22Rv1 (cell line): Measurements from ENCODE around the gene TXK.

Source experiments
- H3K27ac ChIP-seq: fragments of 450-650 bp; 2 replicates; pipeline ENCODE4 v1.5.1; 2017
- ZFX ChIP-seq: fragments of 450-650 bp; IDR thresholded peaks from 2 replicates; pipeline ENCODE4 v1.6.1; 2017; ENCODE audit warnings: antibody characterized with exemption, borderline replicate concordance
- TF ChIP-seq, protein P1 (sequence below): fragments of 450-650 bp; IDR thresholded peaks from 2 replicates; pipeline ENCODE4 v1.5.1; 2017; ENCODE audit warnings: mild to moderate bottlenecking

TXK gene

DNA sequence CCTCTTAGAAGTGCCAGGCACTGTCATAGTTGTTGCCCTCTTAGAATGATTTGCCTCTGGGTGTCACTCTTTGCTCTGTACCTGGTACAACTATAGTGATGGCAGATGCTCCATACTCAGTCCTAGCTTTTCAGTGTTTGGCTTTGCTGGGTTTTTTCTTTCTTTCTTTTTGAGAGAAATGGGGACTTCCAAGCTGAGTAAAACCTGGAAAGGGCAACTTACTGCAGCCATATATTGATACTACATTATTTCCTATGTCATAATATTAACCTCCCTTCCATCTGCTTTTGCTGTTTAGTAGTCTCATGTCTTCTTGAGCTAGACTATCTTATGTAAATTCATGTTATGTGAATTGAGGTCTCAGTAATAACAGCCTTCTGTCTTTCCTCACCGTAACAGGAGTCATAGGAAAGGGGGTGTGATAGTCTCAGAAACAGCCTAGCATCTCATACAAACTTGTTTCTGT lies 68.4 kb downstream of the TXK start:
- TF ChIP-seq, protein P1, sequence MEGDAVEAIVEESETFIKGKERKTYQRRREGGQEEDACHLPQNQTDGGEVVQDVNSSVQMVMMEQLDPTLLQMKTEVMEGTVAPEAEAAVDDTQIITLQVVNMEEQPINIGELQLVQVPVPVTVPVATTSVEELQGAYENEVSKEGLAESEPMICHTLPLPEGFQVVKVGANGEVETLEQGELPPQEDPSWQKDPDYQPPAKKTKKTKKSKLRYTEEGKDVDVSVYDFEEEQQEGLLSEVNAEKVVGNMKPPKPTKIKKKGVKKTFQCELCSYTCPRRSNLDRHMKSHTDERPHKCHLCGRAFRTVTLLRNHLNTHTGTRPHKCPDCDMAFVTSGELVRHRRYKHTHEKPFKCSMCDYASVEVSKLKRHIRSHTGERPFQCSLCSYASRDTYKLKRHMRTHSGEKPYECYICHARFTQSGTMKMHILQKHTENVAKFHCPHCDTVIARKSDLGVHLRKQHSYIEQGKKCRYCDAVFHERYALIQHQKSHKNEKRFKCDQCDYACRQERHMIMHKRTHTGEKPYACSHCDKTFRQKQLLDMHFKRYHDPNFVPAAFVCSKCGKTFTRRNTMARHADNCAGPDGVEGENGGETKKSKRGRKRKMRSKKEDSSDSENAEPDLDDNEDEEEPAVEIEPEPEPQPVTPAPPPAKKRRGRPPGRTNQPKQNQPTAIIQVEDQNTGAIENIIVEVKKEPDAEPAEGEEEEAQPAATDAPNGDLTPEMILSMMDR: no peak
- no peak for TF ChIP-seq ZFX
- H3K27ac ChIP-seq: no peak overlapping the region

DNA sequence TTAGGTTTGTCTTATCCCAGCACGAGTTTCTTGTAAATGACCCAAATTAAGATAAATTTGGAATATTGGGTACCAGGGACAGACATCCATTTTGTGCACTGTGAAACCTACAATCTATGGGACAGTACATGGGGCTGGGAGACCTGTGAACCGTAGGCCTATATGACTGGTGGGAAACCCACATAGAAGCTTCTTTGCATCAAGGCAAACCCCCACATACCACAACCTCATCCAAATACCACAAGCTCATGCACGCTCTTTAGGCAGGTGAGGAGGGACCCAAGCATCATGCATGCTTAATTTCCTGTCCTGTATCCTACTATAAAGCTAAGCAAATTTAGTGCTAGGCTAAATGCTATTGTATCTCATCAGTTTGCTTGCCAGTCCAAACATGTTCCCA lies 69.7 kb downstream of the TXK start:
- TF ChIP-seq, protein P1: no peak
- no peak for TF ChIP-seq ZFX
- H3K27ac ChIP-seq: no peak overlapping the region

DNA sequence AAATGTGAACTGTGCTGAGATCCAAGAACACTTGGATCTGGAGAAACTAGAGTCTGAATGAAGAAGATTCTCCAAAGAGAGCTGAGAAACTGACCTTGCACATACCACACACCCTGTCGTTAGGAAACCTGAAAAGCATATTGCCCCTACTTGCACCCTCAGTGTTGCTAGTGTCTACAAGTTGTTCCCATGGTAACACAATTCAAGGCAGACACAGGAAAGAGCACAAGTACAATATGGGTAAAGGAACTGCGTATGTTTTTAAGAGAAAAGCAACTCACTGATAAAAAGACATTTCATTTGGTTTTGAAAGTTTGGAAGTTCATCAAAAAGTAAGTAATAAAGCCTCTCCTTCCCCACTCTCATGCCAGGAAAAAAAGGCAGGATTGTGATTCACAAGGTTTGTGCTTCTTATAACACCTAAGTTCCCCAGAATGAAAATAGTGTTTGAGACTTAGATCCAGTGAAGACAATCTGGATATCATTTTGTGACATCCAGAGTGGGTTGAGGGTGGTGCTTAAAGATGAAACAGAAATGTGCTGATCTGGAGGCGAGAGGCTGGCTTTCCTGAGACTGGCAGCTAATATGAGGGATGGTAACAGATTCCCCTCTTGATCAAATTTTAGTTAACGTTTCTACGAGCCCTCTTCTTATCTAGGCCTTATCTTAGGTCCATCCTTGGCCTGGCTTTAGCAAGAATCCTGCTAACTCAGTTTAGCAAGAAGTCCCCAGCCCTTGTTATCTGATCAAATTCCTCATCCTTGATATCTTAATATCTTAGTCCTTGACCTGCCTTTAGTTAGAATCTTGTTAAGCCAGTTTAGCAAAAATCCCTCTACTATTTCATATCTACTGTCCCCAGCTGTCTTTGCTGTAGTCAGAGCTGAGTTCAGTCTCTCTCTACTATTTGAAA lies 75.2 kb downstream of the TXK start:
- H3K27ac ChIP-seq: no peak overlapping the region
- TF ChIP-seq, protein P1: no peak
- TF ChIP-seq ZFX: no peak

DNA sequence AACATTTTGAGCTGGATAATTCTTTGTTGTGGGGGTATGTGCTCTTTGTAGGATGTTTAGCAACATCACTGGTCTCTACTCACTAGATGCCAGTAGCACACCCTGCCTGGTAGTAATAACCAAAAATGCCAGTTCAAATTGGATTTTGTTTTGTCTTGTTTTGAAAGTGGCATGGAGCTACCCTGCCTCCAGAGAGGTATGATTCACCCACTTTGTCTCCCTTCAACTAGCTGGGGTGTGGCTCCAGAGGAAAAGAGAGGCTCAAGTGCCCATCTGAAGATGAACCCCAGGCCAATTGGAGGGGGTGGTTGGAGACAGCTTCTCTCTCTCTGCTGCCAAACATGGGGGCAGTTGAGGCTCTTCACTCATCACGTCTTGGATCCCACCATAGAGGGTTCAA lies 83.0 kb downstream of the TXK start:
- TF ChIP-seq ZFX: no peak
- TF ChIP-seq, protein P1: no peak
- H3K27ac ChIP-seq: no peak overlapping the region

DNA sequence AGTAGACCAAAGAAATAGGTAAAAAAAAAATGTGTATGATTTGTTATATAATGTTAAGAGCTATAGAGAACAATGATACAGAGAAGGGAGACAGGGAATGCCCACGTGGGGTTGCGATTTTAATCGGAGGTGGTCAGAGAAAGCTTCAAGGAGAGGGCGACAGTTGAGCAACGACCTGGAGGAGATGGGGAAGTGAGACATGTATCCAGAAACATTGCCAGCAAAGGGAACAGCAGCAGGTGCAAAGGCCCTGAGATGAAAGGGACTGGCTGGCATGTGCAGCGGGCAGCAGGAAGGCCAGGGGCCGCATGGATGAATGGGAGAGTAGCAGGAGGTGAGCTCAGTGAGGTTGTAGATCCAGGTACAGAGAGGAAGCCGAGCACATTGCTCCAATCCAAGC lies 84.6 kb downstream of the TXK start:
- H3K27ac ChIP-seq: no peak overlapping the region
- TF ChIP-seq, protein P1: no peak
- TF ChIP-seq ZFX: no peak

DNA sequence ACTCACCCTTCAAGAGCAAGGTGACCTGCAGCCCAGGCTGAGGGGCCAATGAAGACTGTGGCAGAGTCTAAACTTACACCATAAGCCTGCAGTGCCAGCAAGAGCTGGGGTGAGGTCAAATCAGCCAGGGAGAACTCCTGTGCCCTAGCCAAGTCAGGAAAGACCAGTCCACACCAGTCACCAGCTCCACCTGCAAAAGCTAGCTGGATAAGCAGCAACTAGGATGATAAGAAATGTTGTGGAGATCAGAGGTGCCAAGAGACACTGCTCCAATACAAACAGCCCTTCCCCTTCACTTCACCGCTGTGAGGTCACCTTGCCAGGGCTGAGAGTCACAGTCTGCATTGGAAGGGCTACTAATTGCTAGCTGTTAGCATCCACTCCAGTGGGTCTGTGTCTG lies 86.2 kb downstream of the TXK start:
- H3K27ac ChIP-seq: no peak overlapping the region
- no peak for TF ChIP-seq ZFX
- TF ChIP-seq, protein P1: no peak

DNA sequence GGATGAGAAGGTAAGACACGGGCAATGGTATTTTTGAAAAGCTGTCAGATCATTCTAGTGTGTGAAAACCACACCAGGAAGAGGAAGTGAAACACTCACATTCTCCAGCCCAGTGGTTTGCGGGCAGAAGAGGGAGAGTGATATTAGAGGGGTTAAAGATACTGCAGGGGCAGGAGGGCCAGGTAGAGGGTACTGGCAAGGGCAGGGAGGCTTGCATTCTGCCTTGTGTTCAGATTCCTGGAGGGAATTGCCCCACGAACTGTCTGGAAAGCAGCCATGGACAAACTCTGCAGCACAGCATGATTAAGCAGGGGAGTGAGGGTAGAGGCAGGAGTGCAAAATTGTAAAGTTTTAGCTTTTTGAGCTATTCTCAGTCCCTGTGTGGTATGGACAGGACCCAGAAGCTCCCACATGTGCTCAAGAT lies 86.6 kb downstream of the TXK start:
- TF ChIP-seq ZFX: no peak
- TF ChIP-seq, protein P1: no peak
- H3K27ac ChIP-seq: no peak overlapping the region
